Measurements from ENCODE around the gene HSF2BP. TPM values are rescaled to one million over a fixed set of nuclear protein-coding genes. Genes with fewer than 3 reads are reported as not detected.
A peak's percentile ranks its signal among the peaks of the same experiment; 100 is the strongest.

The HSF2BP gene
- total and polyA plus RNA-seq, 2 donors (not counting 1 experiment from before 2014, with no cell fraction given) = 0.49 TPM

DNA sequence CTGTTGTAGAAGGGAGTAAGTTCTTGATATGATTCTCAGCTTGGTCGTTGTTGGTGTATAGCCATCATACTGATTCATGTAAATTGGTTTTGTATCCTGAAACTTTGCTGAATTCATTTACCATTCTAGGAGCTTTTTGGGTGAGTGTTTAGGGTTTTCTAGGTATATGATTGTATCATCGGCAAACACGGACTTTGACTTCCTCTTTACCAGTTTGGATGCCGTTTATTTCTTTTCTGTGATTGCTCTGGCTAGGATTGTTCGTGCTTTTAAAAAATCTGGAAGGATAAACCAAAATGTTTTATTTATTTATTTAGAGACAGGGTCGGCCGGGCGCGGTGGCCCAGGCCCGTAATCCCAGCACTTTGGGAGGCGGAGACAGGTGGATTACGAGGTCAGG, 20.7 kb upstream of the HSF2BP start:
- Histone ChIP-seq H4K20me1 (ENCODE audit: control insufficient read depth, insufficient read depth, low read length, poor library complexity, severe bottlenecking) (no peaks in the 10 kb centered on the region), H3K79me2 (ENCODE audit: control insufficient read depth, insufficient read depth, low read length) (peaks cover 7% of the 10 kb centered on the region), H3K9me3 (ENCODE audit: control extremely low read depth in 1 of 3, control insufficient read depth in 2 of 3, insufficient read depth in 1 of 3, low read length in 2 of 3) (no peaks in the 10 kb centered on the region), H3K4me3 (ENCODE audit: control extremely low read depth in 1 of 5, extremely low read depth in 1 of 5, insufficient read depth in 1 of 5, low read depth in 2 of 5, low read length in 4 of 5) (no peak overlapping the region), H3K9ac (ENCODE audit: low read length) (no peak overlapping the region), H3K36me3 (replicated peaks in 1 of 2; ENCODE audit: control extremely low read depth in 1 of 2, control insufficient read depth in 1 of 2, extremely low read depth in 1 of 2, insufficient read depth in 2 of 2, low read length in 1 of 2) (peaks cover 2 to 63% of the 10 kb centered on the region in 2 experiments), H3K4me1 (ENCODE audit: control insufficient read depth in 2 of 2, insufficient read depth in 2 of 2, low read length in 2 of 2) (no peaks in the 10 kb centered on the region), H3K27ac (ENCODE audit: low read length in 2 of 2) (no peak overlapping the region), H2AFZ (ENCODE audit: insufficient read depth, low read depth, low read length, poor library complexity, severe bottlenecking) (no peak overlapping the region), H3K4me2 (replicated peaks; ENCODE audit: low read depth, low read length, poor library complexity, severe bottlenecking) (no peak overlapping the region), H3K27me3 (replicated peaks in 1 of 4; ENCODE audit: control extremely low read depth in 1 of 4, control insufficient read depth in 3 of 4, insufficient read depth in 4 of 4, low read length in 3 of 4) (no peaks in the 10 kb centered on the region)
- ChIA-PET CTCF (no interaction called here), POLR2A (no interaction called here)
- H3K4me3 Mint-ChIP-seq = no peak overlapping the region
- intact Hi-C loops (cut with micrococcal nuclease) = no loop called here
- 100% methylated on average over 7 of the region's 12 CpGs for WGBS (ENCODE audit: insufficient coverage)
- H3K4me1 Mint-ChIP-seq = no peaks in the 10 kb centered on the region
- H3K9me3 Mint-ChIP-seq (ENCODE audit: insufficient read depth) = no peaks in the 10 kb centered on the region
- DNase-seq = no peak
- TF ChIP-seq CTCF (IDR thresholded peaks at IDR 0.05) = no peak
- TF ChIP-seq EZH2 (IDR thresholded peaks at IDR 0.05; ENCODE audit: borderline replicate concordance, insufficient read depth, low read depth, low read length, poor library complexity, severe bottlenecking) = no peak
- no peak for ATAC-seq (ENCODE audit: low read depth)
- no peak overlapping the region for H3K27ac Mint-ChIP-seq
- H3K27me3 Mint-ChIP-seq = no peaks in the 10 kb centered on the region

DNA sequence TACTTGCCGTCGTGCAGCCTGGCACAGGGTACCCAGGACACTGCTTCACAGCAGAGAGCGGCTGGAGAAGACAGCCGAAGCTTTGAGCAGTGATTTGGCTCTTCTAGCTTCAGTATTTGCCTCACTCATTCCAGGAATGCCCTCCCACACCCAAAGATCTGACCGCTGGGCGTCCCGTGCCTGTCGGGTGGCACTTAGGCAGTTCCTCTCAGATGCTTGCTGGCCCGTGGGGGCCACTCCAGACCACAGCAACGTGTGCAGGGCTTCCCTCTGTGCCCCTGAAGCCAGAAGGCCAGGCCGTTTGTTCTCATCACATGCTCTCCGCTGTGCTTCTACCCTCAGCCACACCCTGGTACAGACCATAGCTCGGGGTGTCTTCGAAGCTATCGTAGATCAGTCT, 17.1 kb upstream of the HSF2BP start:
- Mint-ChIP-seq H3K9me3 (ENCODE audit: insufficient read depth) (no peaks in the 10 kb centered on the region), H3K4me1 (no peaks in the 10 kb centered on the region), H3K4me3 (no peak overlapping the region), H3K27ac (no peak overlapping the region), H3K27me3 (no peaks in the 10 kb centered on the region)
- peak; percentile 1 for DNase-seq
- CTCF ChIA-PET = no interaction called here
- POLR2A ChIA-PET = no interaction called here
- Histone ChIP-seq H3K9ac (ENCODE audit: low read length) (no peak overlapping the region), H3K4me1 (ENCODE audit: control insufficient read depth in 2 of 2, insufficient read depth in 2 of 2, low read length in 2 of 2) (no peaks in the 10 kb centered on the region), H2AFZ (ENCODE audit: insufficient read depth, low read depth, low read length, poor library complexity, severe bottlenecking) (no peak overlapping the region), H3K4me3 (ENCODE audit: control extremely low read depth in 1 of 5, extremely low read depth in 1 of 5, insufficient read depth in 1 of 5, low read depth in 2 of 5, low read length in 4 of 5) (no peak overlapping the region), H3K27ac (ENCODE audit: low read length in 2 of 2) (no peak overlapping the region), H4K20me1 (ENCODE audit: control insufficient read depth, insufficient read depth, low read length, poor library complexity, severe bottlenecking) (no peaks in the 10 kb centered on the region), H3K27me3 (replicated peaks in 1 of 4; ENCODE audit: control extremely low read depth in 1 of 4, control insufficient read depth in 3 of 4, insufficient read depth in 4 of 4, low read length in 3 of 4) (no peaks in the 10 kb centered on the region), H3K9me3 (ENCODE audit: control extremely low read depth in 1 of 3, control insufficient read depth in 2 of 3, insufficient read depth in 1 of 3, low read length in 2 of 3) (no peaks in the 10 kb centered on the region), H3K79me2 (ENCODE audit: control insufficient read depth, insufficient read depth, low read length) (peaks cover 12% of the 10 kb centered on the region), H3K4me2 (replicated peaks; ENCODE audit: low read depth, low read length, poor library complexity, severe bottlenecking) (no peak overlapping the region), H3K36me3 (replicated peaks in 1 of 2; ENCODE audit: control extremely low read depth in 1 of 2, control insufficient read depth in 1 of 2, extremely low read depth in 1 of 2, insufficient read depth in 2 of 2, low read length in 1 of 2) (peaks cover 2 to 51% of the 10 kb centered on the region in 2 experiments)
- no peak for ATAC-seq (ENCODE audit: low read depth)
- intact Hi-C loops (cut with micrococcal nuclease) = no loop called here
- WGBS (ENCODE audit: insufficient coverage) = 99% methylated on average over 13 of the region's 15 CpGs
- TF ChIP-seq CTCF (IDR thresholded peaks at IDR 0.05) (no peak), EZH2 (IDR thresholded peaks at IDR 0.05; ENCODE audit: borderline replicate concordance, insufficient read depth, low read depth, low read length, poor library complexity, severe bottlenecking) (no peak)
